ENCODE results near the gene CACHD1. TPM values are rescaled to one million over a fixed set of nuclear protein-coding genes. Genes with fewer than 3 reads are reported as not detected.

Gene CACHD1
- total and polyA plus RNA-seq, 10 donors: 1.1 to 17.3 (median 11.4) TPM

GRCh38 chr1:64693406-64693805, 223.5 kb downstream of the CACHD1 start:
- Histone ChIP-seq H3K36me3 (peaks cover 0 to 11% (median 0%) of the 10 kb centered on the region in 6 donors), H3K27ac (no peak overlapping the region)

GRCh38 chr1:64696879-64697278, 226.9 kb downstream of the CACHD1 start:
- TF ChIP-seq CTCF (IDR thresholded peaks at IDR 0.05 in 8 of 11, conservative IDR thresholded peaks at IDR 0.05 in 3 of 11): no peak
- no peak for TF ChIP-seq POLR2AphosphoS5 (IDR thresholded peaks at IDR 0.05)
- no peak for TF ChIP-seq POLR2A (IDR thresholded peaks at IDR 0.05)
- Histone ChIP-seq H3K36me3 (peaks cover 0 to 3% (median 0%) of the 10 kb centered on the region in 6 donors), H3K4me3 (no peak overlapping the region), H3K27me3 (replicated peaks in 1 of 7) (no peaks in the 10 kb centered on the region), H3K4me1 (no peaks in the 10 kb centered on the region), H3K9me3 (no peaks in the 10 kb centered on the region), H3K27ac (no peak overlapping the region)
- intact Hi-C loops (cut with DNase I; ENCODE audit: low total_unique reads): no loop called here
- no peak for DNase-seq
- 82 to 97% (median 91%) methylated on average over 3 of the region's 3 CpGs for WGBS, 5 donors

More at GRCh38 chr1:64693406-64693805, 223.5 kb downstream of the CACHD1 start:
- Histone ChIP-seq H3K9me3 (no peaks in the 10 kb centered on the region), H3K4me3 (no peak overlapping the region), H3K27me3 (replicated peaks in 1 of 7) (no peaks in the 10 kb centered on the region), H3K4me1 (no peaks in the 10 kb centered on the region)
- 80 to 87% (median 86%) methylated on average over 5 of the region's 5 CpGs for WGBS, 5 donors
- TF ChIP-seq POLR2A (IDR thresholded peaks at IDR 0.05) (no peak), POLR2AphosphoS5 (IDR thresholded peaks at IDR 0.05) (no peak), CTCF (IDR thresholded peaks at IDR 0.05 in 8 of 11, conservative IDR thresholded peaks at IDR 0.05 in 3 of 11) (no peak)
- intact Hi-C loops (cut with DNase I; ENCODE audit: low total_unique reads): no loop called here
- DNase-seq: no peak

- no peaks in the 10 kb centered on the region for H3K4me1 ChIP-seq
- H3K9me3 ChIP-seq: no peaks in the 10 kb centered on the region
- no peaks in the 10 kb centered on the region for H3K27me3 ChIP-seq (replicated peaks in 1 of 7)
- intact Hi-C loops (cut with DNase I; ENCODE audit: low total_unique reads): no loop called here
- DNase-seq: no peak
- TF ChIP-seq POLR2AphosphoS5 (IDR thresholded peaks at IDR 0.05) (no peak), CTCF (IDR thresholded peaks at IDR 0.05 in 8 of 11, conservative IDR thresholded peaks at IDR 0.05 in 3 of 11) (no peak), POLR2A (IDR thresholded peaks at IDR 0.05) (no peak)
- 72 to 82% (median 74%) methylated on average over 8 of the region's 8 CpGs for WGBS, 5 donors
- H3K36me3 ChIP-seq: no peaks in the 10 kb centered on the region
- H3K4me3 ChIP-seq: no peak overlapping the region
- H3K27ac ChIP-seq: no peak overlapping the region
These were observed 229.4 kb downstream of the CACHD1 start for GRCh38 chr1:64699327-64699726.

- Histone ChIP-seq H3K9me3 (no peaks in the 10 kb centered on the region), H3K4me3 (no peak overlapping the region), H3K27ac (no peak overlapping the region), H3K36me3 (no peaks in the 10 kb centered on the region), H3K27me3 (replicated peaks in 1 of 7) (no peaks in the 10 kb centered on the region), H3K4me1 (no peaks in the 10 kb centered on the region)
- intact Hi-C loops (cut with DNase I; ENCODE audit: low total_unique reads): no loop called here
- no peak for DNase-seq
- no peak for TF ChIP-seq POLR2A (IDR thresholded peaks at IDR 0.05)
- no peak for TF ChIP-seq POLR2AphosphoS5 (IDR thresholded peaks at IDR 0.05)
- no peak for TF ChIP-seq CTCF (IDR thresholded peaks at IDR 0.05 in 8 of 11, conservative IDR thresholded peaks at IDR 0.05 in 3 of 11)
- 80 to 95% (median 91%) methylated on average over 5 of the region's 5 CpGs for WGBS, 5 donors
These were observed 231.1 kb downstream of the CACHD1 start for GRCh38 chr1:64701071-64701470.
